ENCODE measurements around the gene TMEM37. TPM values are rescaled to one million over a fixed set of nuclear protein-coding genes. Genes with fewer than 3 reads are reported as not detected.
A peak's percentile ranks its signal among the peaks of the same experiment; 100 is the strongest.

Gene TMEM37
- total RNA-seq, 3 donors from 2014 or later (not counting 1 experiment from before 2014, with no cell fraction given) = not detected

DNA sequence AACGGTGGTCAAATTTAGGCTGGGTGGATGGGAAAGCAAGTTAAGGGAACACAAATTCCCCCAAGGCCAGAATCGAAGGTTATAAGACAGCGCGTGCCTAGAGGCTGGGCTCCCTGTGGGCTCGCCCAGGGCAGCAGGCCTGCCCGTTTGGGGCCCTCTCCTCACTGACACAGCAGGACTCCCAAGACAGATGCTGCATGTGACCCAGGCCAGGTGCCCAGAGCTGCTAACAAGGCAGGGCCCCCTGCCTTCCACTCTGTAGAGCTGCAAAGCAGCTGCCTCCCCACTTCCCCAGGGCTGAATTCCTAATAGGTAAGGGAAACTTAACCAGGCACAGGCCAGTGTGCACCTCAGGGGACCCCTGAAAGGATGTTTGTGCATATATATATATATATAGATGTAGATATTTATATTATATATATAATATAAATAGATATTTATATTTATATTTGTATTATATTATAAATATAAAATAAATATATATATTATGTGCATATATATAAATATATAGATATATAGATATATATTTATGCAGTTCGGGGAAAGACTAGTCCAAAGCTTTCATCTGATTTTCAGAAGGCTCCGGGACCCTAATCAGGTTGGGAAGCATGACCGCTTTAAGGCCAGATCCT is 43.7 kb downstream of the TMEM37 start:
- Histone ChIP-seq H3K36me3 (ENCODE audit: control insufficient read depth, insufficient read depth, low read length) (no peaks in the 10 kb centered on the region), H3K27ac (ENCODE audit: low read length) (no peak overlapping the region), H3K4me3 (ENCODE audit: low read length) (no peak overlapping the region), H3K27me3 (ENCODE audit: control insufficient read depth, insufficient read depth, low read length) (no peaks in the 10 kb centered on the region), H3K9me3 (ENCODE audit: control insufficient read depth, insufficient read depth, low read length) (no peaks in the 10 kb centered on the region), H3K4me1 (ENCODE audit: control insufficient read depth, insufficient read depth, low read length) (no peaks in the 10 kb centered on the region)
- Mint-ChIP-seq H3K36me3 (no peaks in the 10 kb centered on the region), H3K27me3 (ENCODE audit: low read depth in 2 of 2) (peaks cover 0 to 3% of the 10 kb centered on the region in 2 donors), H3K9me3 (no peaks in the 10 kb centered on the region), H3K4me1 (peaks cover 5% of the 10 kb centered on the region in 2 donors), H3K27ac (no peak overlapping the region), H3K4me3 (no peak overlapping the region)
- WGBS (ENCODE audit: insufficient coverage) = 91% methylated on average over 8 of the region's 9 CpGs
- intact Hi-C loops (cut with micrococcal nuclease) = loop anchor here (5.0 kb wide), 1 partner anchor 258 kb away; no protein-coding TSS in a partner anchor
- DNase-seq (no peak), ATAC-seq (no peak)
- TF ChIP-seq, protein P1, sequence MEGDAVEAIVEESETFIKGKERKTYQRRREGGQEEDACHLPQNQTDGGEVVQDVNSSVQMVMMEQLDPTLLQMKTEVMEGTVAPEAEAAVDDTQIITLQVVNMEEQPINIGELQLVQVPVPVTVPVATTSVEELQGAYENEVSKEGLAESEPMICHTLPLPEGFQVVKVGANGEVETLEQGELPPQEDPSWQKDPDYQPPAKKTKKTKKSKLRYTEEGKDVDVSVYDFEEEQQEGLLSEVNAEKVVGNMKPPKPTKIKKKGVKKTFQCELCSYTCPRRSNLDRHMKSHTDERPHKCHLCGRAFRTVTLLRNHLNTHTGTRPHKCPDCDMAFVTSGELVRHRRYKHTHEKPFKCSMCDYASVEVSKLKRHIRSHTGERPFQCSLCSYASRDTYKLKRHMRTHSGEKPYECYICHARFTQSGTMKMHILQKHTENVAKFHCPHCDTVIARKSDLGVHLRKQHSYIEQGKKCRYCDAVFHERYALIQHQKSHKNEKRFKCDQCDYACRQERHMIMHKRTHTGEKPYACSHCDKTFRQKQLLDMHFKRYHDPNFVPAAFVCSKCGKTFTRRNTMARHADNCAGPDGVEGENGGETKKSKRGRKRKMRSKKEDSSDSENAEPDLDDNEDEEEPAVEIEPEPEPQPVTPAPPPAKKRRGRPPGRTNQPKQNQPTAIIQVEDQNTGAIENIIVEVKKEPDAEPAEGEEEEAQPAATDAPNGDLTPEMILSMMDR (IDR thresholded peaks at IDR 0.05) = no peak

DNA sequence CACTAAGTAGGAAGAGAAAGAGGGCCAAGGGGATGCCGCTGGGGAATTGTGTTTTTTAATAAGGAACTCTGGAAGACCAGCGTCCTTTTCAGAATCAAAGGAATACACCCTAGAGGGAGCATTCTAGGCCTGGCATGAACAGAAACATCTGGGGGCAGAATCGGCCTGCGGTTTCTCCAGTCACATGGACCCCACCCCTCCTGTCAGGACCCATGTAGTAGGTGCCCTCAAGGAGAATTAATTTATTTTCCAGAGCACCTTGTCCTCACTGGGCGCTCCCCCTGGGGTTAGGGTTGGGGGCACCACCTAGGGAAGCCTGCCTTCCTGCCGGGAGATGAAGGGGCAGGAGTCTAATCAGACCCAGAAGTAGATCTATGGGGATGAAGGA is 44.2 kb downstream of the TMEM37 start:
- WGBS (ENCODE audit: insufficient coverage) = 80% methylated on average over 6 of the region's 6 CpGs
- TF ChIP-seq, protein P1 (IDR thresholded peaks at IDR 0.05) = no peak
- Histone ChIP-seq H3K9me3 (ENCODE audit: control insufficient read depth, insufficient read depth, low read length) (no peaks in the 10 kb centered on the region), H3K4me3 (ENCODE audit: low read length) (no peak overlapping the region), H3K27ac (ENCODE audit: low read length) (no peak overlapping the region), H3K36me3 (ENCODE audit: control insufficient read depth, insufficient read depth, low read length) (no peaks in the 10 kb centered on the region), H3K4me1 (ENCODE audit: control insufficient read depth, insufficient read depth, low read length) (no peaks in the 10 kb centered on the region), H3K27me3 (ENCODE audit: control insufficient read depth, insufficient read depth, low read length) (no peaks in the 10 kb centered on the region)
- ATAC-seq (no peak), DNase-seq (no peak)
- H3K9me3 Mint-ChIP-seq = no peaks in the 10 kb centered on the region
- peaks cover 5% of the 10 kb centered on the region in 2 donors for H3K4me1 Mint-ChIP-seq
- intact Hi-C loops (cut with micrococcal nuclease) = loop anchor here (1.0 to 5.0 kb wide), 2 partner anchors 259 to 595 kb away; no protein-coding TSS in a partner anchor
- no peak overlapping the region for H3K27ac Mint-ChIP-seq
- no peaks in the 10 kb centered on the region for H3K36me3 Mint-ChIP-seq
- H3K4me3 Mint-ChIP-seq = no peak overlapping the region
- H3K27me3 Mint-ChIP-seq (ENCODE audit: low read depth in 2 of 2) = peaks cover 0 to 3% of the 10 kb centered on the region in 2 donors

DNA sequence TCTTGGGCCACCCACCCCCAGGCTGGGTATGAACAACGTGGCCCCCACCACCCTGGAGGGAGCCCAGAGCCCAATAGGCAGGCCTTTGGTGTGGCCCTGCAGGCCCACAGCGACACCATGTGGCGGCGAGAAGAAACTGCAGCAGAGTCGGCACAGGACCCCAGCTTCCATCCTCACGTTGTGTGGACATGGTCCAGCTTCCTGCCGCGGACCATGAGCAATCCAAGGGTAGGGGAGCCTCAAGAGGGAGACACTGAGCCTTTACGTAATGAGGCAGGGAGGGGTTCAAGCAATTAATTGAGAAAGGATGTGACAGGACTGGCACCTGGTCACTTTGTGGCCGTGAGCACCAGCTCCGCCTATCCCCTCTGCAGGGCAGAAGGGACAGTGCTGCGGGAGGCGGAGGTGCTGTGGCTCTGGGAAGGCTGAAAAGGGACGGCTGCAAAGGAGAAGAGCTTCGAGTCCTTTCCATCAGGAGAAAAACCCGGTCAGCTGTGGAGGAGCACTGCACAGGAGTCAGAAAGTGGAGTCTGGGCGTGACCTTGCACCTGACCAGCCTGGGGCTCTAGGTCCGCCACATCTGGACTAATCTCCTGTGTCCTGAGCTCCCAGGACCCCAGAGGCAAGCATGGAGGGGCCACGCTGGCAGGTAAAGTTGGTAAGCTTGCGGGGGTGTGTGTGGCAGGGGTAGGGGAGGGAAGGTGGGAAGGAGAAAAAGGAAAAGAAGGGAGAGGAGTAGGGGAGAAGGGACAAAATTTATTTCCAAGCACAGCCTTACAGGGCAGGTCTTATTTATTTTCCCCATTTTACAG is 44.9 kb downstream of the TMEM37 start:
- peaks cover 0 to 3% of the 10 kb centered on the region in 2 donors for H3K27me3 Mint-ChIP-seq (ENCODE audit: low read depth in 2 of 2)
- H3K27ac Mint-ChIP-seq = no peak overlapping the region
- DNase-seq (peak; percentile 36 to 56), ATAC-seq (peak; percentile 60 to 81 (median 78))
- Histone ChIP-seq H3K27ac (ENCODE audit: low read length) (no peak overlapping the region), H3K4me1 (ENCODE audit: control insufficient read depth, insufficient read depth, low read length) (no peaks in the 10 kb centered on the region), H3K4me3 (ENCODE audit: low read length) (no peak overlapping the region), H3K9me3 (ENCODE audit: control insufficient read depth, insufficient read depth, low read length) (no peaks in the 10 kb centered on the region), H3K27me3 (ENCODE audit: control insufficient read depth, insufficient read depth, low read length) (no peaks in the 10 kb centered on the region), H3K36me3 (ENCODE audit: control insufficient read depth, insufficient read depth, low read length) (no peaks in the 10 kb centered on the region)
- intact Hi-C loops (cut with micrococcal nuclease) = loop anchor here (1.0 to 5.0 kb wide), 2 partner anchors 259 to 595 kb away; no protein-coding TSS in a partner anchor
- H3K4me3 Mint-ChIP-seq = no peak overlapping the region
- no peaks in the 10 kb centered on the region for H3K36me3 Mint-ChIP-seq
- TF ChIP-seq, protein P1 (IDR thresholded peaks at IDR 0.05) = peak; percentile 91
- no peaks in the 10 kb centered on the region for H3K9me3 Mint-ChIP-seq
- WGBS (ENCODE audit: insufficient coverage) = 32% methylated on average over 20 of the region's 20 CpGs
- peaks cover 5% of the 10 kb centered on the region in 2 donors for H3K4me1 Mint-ChIP-seq

Measured in natural killer cell (primary cell).